Tibial nerve (tissue), 3 donors: ENCODE results near the gene ITIH5.

Experiments used
- POLR2A ChIP-seq, 2 donors: fragments of 450-650 bp; IDR thresholded peaks; one replicate each; pipeline ENCODE4 v1.6.1; 2017; ENCODE audit warnings: antibody characterized with exemption in 2 of 2, mild to moderate bottlenecking in 2 of 2, moderate library complexity in 2 of 2
- TF ChIP-seq, protein P1 (sequence below), 5 experiments: fragments of 200-600 bp in 3 of 5; fragments of 450-650 bp in 2 of 5; sonication (generic) in 3 of 5; IDR thresholded peaks; one replicate each; pipeline ENCODE4 v1.5.1; 2016 to 2019; ENCODE audit warnings: antibody characterized with exemption in 5 of 5, mild to moderate bottlenecking in 3 of 5, moderate library complexity in 2 of 5

DNA sequence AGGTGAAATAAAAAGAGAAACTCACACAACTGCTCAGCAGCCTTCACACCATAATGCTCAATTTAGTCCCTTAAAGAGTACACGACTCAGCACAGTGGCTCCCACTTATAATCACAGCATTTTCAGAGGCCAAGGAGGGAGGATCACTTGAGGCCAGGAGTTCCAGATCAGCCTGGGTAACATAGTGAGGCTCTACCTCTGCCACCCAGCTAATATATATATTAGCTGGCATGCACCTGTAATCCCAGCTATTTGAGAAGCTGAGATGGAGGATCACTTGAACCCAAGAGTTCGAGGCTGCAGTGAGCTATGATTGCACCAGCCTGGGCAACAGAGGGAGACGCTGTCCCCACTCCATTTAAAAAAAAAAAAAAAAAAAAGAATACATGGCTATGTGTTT lies 38.6 kb upstream of the ITIH5 start:
- TF ChIP-seq, protein P1, sequence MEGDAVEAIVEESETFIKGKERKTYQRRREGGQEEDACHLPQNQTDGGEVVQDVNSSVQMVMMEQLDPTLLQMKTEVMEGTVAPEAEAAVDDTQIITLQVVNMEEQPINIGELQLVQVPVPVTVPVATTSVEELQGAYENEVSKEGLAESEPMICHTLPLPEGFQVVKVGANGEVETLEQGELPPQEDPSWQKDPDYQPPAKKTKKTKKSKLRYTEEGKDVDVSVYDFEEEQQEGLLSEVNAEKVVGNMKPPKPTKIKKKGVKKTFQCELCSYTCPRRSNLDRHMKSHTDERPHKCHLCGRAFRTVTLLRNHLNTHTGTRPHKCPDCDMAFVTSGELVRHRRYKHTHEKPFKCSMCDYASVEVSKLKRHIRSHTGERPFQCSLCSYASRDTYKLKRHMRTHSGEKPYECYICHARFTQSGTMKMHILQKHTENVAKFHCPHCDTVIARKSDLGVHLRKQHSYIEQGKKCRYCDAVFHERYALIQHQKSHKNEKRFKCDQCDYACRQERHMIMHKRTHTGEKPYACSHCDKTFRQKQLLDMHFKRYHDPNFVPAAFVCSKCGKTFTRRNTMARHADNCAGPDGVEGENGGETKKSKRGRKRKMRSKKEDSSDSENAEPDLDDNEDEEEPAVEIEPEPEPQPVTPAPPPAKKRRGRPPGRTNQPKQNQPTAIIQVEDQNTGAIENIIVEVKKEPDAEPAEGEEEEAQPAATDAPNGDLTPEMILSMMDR (IDR thresholded peaks at IDR 0.05), result no peak
- no peak for TF ChIP-seq POLR2A (IDR thresholded peaks at IDR 0.05)
